Body of pancreas (tissue), 4 donors: Measurements from ENCODE around the gene PDE4D. TPM values are rescaled to one million over a fixed set of nuclear protein-coding genes. Genes with fewer than 3 reads are reported as not detected.

Experiments
- ATAC-seq: fragments of 150-250 bp; one replicate; pipeline ENCODE4 v1.9.1; 2016
- DNase-seq, 4 donors: peaks; one replicate each; pipeline ENCODE4 v3.0.0-alpha.2; 2019
- H3K27ac ChIP-seq, 4 donors: fragments of 200-600 bp; sonication (generic); 1 replicate in 3 of 4; 2 replicates in 1 of 4; pipeline versions ENCODE4 v1.5.1 to v1.6.1; 2016 to 2019; ENCODE audit warnings: mild to moderate bottlenecking in 1 of 4, mixed read lengths in 1 of 4, moderate library complexity in 1 of 4
- H3K27me3 ChIP-seq, 2 donors: fragments of 200-600 bp; sonication (generic); one replicate each; pipeline ENCODE4 v1.6.0; 2016; ENCODE audit warnings: mild to moderate bottlenecking in 1 of 2
- H3K36me3 ChIP-seq, 2 donors: fragments of 200-600 bp; sonication (generic); replicated peaks in 1 of 2; 2 replicates each; pipeline ENCODE4 v1.5.1; 2016; ENCODE audit warnings: low read depth in 2 of 2; ENCODE audit not compliant: insufficient read depth in 1 of 2
- H3K4me1 ChIP-seq: fragments of 200-600 bp; sonication (generic); one replicate; pipeline ENCODE4 v1.6.0; 2016
- H3K4me3 ChIP-seq, 2 donors: fragments of 200-600 bp; sonication (generic); 1 replicate in 1 of 2; 2 replicates in 1 of 2; pipeline ENCODE4 v1.5.1; 2016 to 2019
- H3K9me3 ChIP-seq, 3 donors: fragments of 200-600 bp; sonication (generic); 1 replicate in 2 of 3; 2 replicates in 1 of 3; pipeline ENCODE4 v1.5.1; 2016
- POLR2A ChIP-seq, 3 donors: fragments of 450-650 bp; IDR thresholded peaks; one replicate each; pipeline ENCODE4 v1.6.1; 2016; ENCODE audit warnings: antibody characterized with exemption in 3 of 3, mild to moderate bottlenecking in 2 of 3
- WGBS, 2 donors: methylation state at CpG; one replicate each; pipeline ENCODE4 v1.1.5; 2017; 5-methylcytosine and 5-hydroxymethylcytosine counted together
- intact Hi-C: fragments of 100-400 bp; cut with DNase I; formaldehyde crosslinking; loops from one replicate; pipeline ENCODE4 v1.15.1; 2023
- total RNA-seq, 2 donors: library from RNA; depleted of rRNA; stranded (reverse); fragments of >200 nt; gene quantifications; one replicate each; pipeline ENCODE4 v1.1.0, GENCODE V29; 2016
- TF ChIP-seq, protein P1 (sequence below), 7 experiments: fragments of 450-650 bp in 4 of 7; fragments of 200-600 bp in 3 of 7; sonication (generic) in 3 of 7; IDR thresholded peaks; one replicate each; pipeline ENCODE4 v1.5.1; 2016 to 2019; ENCODE audit warnings: antibody characterized with exemption in 7 of 7

PDE4D gene
- total RNA-seq, 2 donors from 2014 or later: 8.6 to 9.2 TPM

DNA sequence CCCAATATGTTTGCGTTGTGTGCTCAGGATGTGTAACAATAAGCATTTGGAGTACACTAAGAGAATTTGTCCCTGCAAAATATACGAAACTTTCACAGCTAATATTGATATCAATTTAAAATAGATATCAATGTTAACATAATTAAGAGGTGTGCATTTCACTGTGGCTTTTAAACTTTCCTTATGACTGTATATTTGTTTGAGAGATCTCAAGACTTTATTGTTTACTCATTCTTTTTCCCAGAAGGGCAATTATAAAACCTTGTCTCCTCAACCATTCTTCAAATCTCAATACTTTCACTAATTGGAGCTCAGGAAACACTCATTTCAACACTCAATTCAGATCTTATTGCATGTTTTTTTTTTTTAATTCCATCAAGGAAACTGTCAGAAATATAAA, 241.1 kb downstream of the PDE4D start:
- TF ChIP-seq POLR2A (IDR thresholded peaks at IDR 0.05): no peak
- TF ChIP-seq, protein P1, sequence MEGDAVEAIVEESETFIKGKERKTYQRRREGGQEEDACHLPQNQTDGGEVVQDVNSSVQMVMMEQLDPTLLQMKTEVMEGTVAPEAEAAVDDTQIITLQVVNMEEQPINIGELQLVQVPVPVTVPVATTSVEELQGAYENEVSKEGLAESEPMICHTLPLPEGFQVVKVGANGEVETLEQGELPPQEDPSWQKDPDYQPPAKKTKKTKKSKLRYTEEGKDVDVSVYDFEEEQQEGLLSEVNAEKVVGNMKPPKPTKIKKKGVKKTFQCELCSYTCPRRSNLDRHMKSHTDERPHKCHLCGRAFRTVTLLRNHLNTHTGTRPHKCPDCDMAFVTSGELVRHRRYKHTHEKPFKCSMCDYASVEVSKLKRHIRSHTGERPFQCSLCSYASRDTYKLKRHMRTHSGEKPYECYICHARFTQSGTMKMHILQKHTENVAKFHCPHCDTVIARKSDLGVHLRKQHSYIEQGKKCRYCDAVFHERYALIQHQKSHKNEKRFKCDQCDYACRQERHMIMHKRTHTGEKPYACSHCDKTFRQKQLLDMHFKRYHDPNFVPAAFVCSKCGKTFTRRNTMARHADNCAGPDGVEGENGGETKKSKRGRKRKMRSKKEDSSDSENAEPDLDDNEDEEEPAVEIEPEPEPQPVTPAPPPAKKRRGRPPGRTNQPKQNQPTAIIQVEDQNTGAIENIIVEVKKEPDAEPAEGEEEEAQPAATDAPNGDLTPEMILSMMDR (IDR thresholded peaks at IDR 0.05): no peak
- H3K9me3 ChIP-seq: no peaks in the 10 kb centered on the region
- no peaks in the 10 kb centered on the region for H3K36me3 ChIP-seq
- 79 to 89% methylated on average over 2 of the region's 2 CpGs for whole genome bisulfite sequencing, 2 donors
- H3K27ac ChIP-seq: no peak overlapping the region
- H3K4me3 ChIP-seq: no peak overlapping the region
- peaks cover 9% of the 10 kb centered on the region for H3K4me1 ChIP-seq
- DNase-seq (no peak), ATAC-seq (no peak)
- no peaks in the 10 kb centered on the region for H3K27me3 ChIP-seq
- intact Hi-C loops: no loop called here

DNA sequence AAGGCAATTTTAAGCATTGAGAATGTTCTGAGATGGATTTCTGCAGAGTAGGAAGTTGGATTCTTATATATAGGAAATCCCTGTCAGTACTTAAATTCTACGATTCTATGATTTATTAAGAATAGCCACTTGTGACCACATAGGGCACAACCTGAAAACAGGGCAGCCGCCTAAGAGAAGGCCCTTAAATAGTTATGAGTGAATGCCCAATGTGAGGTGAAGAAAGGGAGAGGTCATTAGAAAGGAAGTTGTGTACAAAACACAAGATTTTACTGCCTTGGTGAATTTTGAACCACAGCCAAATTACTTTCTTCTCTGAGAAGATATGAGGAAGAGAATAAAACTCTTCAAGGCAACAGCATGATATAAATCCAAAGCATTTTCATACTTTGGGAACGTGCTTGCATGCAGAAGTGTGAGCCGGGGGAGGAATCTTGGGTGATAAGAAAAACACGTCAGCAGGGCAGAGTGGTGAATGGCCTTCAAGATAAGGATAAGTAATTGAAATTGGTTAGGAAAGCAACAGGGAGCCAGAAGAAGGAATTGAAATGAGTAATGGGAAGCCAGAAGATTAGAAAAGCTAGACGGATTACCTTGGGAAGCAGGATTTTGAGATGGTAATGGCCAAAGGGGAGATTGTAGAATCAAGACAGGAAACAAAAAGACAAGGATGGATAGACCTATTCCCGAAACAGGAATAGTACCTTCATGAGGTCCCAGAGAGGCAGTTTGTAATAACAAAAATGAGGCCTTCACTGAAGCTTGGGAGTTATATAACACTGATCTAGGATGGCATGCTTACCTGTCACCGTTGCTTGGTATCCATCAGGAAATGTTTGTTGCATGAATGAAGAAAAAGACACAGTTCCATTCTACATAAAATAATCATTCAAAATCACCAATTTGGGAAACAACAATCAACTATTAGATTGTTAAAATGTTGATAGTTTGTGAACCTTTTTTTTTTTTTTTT, 244.3 kb downstream of the PDE4D start:
- H3K36me3 ChIP-seq: no peaks in the 10 kb centered on the region
- WGBS, 2 donors: 50 to 53% methylated on average over 8 of the region's 8 CpGs
- peaks cover 9% of the 10 kb centered on the region for H3K4me1 ChIP-seq
- H3K9me3 ChIP-seq: no peaks in the 10 kb centered on the region
- intact Hi-C loops: no loop called here
- ATAC-seq: peak; percentile 18
- H3K4me3 ChIP-seq: no peak overlapping the region
- DNase-seq: peak in 1 of 4 donors; percentile 36
- H3K27ac ChIP-seq: no peak overlapping the region
- no peaks in the 10 kb centered on the region for H3K27me3 ChIP-seq
- TF ChIP-seq, protein P1 (IDR thresholded peaks at IDR 0.05): no peak
- TF ChIP-seq POLR2A (IDR thresholded peaks at IDR 0.05): no peak

DNA sequence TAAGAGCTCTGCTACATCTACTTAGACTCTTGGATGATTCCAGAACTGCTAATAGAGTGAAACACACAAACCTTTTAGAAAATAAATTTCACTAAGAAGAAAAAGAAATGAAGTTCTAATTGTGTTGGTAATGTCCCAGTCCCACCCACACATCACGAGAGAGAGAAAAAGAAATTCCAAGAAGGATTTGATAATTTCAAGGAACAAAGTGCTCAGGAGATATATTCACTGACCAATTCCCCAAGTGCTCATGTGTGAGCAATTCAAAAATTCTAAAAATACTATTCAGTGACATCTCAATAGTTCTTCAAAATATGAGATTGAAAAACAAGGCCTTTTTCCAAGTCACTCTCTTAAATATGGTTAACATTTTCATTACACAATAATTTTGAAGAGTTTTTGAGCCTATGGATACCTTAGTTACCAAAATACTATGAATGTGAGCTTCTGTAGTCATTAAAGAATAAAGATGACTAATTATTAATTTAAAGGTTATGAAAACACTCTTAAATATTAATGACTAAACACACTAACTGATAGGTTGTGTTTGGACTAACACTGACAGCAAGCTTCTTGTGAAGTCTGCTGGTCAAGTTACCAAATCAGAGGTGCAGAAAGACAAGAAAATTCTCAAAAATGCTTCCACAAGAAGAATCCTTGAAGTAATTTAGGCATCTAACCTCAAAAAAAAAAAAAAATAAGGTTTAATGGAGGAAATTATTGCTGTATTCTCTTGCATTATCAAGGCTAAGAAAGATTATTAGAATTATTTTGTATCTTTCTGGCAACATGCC, 245.3 kb downstream of the PDE4D start:
- H3K27me3 ChIP-seq: no peaks in the 10 kb centered on the region
- ATAC-seq: no peak
- H3K36me3 ChIP-seq: no peaks in the 10 kb centered on the region
- H3K27ac ChIP-seq: no peak overlapping the region
- H3K9me3 ChIP-seq: no peaks in the 10 kb centered on the region
- TF ChIP-seq, protein P1 (IDR thresholded peaks at IDR 0.05): no peak
- no peak for TF ChIP-seq POLR2A (IDR thresholded peaks at IDR 0.05)
- intact Hi-C loops: no loop called here
- no peak overlapping the region for H3K4me3 ChIP-seq
- H3K4me1 ChIP-seq: peaks cover 13% of the 10 kb centered on the region
- DNase-seq: no peak
- WGBS, 2 donors: 71 to 75% methylated on average over 1 of the region's 1 CpG

DNA sequence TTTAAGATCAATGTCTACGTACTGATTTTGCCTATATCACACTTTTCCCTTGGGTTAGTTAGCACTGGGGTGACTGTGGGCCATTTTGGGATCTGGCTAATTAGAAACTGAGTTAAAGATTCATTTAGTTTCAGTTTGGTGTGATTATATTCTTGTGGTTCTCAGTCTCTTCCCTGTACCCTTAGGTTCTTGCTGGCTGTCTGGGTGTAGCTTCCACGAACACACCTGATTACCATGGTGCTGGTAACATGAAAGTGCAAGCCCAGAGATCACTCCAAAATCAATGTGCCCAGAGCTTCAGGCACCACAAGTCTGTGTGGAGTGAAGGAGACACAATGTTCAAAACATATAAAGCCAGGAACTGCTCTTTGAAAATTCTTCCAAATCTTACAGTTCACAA, 248.1 kb downstream of the PDE4D start:
- WGBS, 2 donors: 80 to 88% methylated on average over 2 of the region's 2 CpGs
- ATAC-seq (no peak), DNase-seq (no peak)
- Histone ChIP-seq H3K4me1 (peaks cover 13% of the 10 kb centered on the region), H3K27me3 (no peaks in the 10 kb centered on the region), H3K4me3 (no peak overlapping the region), H3K27ac (no peak overlapping the region), H3K9me3 (no peaks in the 10 kb centered on the region), H3K36me3 (no peaks in the 10 kb centered on the region)
- intact Hi-C loops: no loop called here
- TF ChIP-seq POLR2A (IDR thresholded peaks at IDR 0.05): no peak
- TF ChIP-seq, protein P1 (IDR thresholded peaks at IDR 0.05): no peak
